Measurements from ENCODE around the gene CES2. TPM values are rescaled to one million over a fixed set of nuclear protein-coding genes. Genes with fewer than 3 reads are reported as not detected.

Gene CES2
- total RNA-seq, 1 experiment from 2014 or later, result 24.0 TPM

DNA sequence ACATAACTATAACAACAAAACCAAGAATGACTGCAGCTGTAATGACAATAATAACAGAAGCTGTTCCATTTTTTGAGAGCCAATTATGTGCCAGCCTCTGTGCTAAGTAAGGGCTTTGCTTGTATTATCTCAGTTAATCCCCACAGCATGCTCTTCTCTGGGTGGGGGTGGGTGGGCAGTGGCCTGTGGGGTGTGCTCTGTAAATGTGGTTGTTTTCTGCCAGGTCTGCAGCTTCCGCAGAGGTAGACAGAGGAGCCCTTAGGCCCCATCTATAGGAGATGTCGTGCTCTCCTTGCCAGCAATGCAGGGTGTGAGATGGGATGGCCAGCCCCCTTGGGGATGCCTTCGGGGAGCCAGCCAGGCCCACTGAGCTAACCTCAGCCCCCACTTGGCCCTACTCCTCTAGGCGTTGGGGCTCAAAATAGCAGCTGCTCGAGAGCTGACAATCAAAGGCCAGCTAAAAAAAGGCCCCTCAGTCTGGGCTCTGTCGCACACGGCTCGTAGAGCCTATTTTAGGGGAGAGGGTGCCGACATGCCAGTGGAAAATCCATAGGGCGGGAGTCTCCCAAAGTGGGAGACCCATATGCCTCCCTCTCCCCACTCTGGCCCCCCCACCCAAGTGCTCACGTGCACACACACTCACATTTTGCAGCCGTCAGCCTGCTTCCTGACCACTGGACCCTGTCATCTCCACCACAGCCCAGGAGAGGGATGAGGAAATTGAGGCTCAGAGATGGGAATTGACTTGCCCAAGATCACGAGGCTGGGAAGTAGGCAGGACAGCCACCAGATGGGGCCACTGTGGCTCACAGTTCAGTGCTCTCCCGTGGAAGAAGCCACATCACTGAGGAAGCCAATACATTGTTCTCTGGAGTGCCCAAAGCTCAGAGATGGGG, 32.4 kb upstream of the CES2 start:
- no peak for DNase-seq (ENCODE audit: low read depth)

DNA sequence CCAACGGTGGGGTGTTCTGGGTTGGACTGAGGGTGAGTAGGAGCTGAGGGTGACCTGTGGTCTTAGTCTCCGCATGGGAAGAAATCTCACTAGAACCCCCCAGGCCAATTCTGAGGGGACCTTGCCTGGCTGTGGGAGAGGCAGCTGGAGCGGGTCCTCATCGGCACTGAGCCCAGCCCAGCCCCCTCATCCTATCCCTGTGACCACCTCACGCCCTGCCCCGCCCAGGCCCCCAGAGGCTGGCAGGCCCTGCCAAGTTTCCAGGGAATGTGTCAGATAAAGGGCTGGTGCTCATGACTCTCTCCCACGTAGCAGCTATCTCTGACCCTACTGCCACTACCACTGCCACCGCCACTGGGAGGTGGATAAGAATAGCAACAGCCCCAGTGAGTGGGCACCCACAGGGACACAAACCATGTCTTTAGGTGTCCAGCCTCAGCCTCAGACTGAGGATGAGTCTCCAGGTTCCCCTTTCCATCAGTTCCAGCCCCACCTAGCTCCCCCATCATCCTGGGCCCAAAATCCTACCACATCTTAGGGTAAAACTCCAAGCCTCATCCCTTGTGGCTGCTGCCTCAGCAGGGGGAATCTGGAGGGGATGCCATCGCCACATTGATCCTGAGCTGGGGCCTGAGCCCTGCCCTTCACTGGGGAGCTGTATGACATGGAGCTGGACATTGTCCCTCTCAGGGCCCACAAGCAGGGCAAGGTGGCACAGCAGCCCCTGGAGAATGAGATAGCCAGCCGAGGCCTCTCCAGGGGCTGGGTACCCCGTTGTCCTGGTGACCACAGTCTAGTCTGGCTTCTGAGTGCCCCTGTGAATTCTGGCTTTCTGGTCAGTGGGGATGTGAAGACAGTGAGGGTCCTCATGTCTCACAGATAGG, 31.5 kb upstream of the CES2 start:
- DNase-seq (ENCODE audit: low read depth), result no peak

DNA sequence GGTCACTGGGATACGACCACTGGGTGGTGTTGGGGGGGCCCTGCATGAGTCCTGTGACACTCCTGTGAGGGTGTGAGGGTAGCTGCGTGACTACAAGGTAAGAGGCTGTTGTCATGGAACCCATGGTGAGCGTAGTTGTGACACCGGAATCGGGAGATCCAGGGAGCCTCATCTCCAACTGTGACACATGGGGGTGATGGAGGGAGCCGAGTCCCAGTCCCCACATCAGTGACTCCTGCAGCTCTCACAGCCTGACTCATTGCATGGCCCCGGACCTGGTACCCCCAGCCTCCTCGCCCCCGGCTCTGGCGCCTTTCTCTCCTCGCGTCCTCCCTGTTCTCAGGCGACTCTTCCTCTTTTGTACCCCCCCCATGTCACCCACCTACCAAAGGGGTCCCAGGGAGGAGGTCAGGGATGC, 30.9 kb upstream of the CES2 start:
- no peak for DNase-seq (ENCODE audit: low read depth)

DNA sequence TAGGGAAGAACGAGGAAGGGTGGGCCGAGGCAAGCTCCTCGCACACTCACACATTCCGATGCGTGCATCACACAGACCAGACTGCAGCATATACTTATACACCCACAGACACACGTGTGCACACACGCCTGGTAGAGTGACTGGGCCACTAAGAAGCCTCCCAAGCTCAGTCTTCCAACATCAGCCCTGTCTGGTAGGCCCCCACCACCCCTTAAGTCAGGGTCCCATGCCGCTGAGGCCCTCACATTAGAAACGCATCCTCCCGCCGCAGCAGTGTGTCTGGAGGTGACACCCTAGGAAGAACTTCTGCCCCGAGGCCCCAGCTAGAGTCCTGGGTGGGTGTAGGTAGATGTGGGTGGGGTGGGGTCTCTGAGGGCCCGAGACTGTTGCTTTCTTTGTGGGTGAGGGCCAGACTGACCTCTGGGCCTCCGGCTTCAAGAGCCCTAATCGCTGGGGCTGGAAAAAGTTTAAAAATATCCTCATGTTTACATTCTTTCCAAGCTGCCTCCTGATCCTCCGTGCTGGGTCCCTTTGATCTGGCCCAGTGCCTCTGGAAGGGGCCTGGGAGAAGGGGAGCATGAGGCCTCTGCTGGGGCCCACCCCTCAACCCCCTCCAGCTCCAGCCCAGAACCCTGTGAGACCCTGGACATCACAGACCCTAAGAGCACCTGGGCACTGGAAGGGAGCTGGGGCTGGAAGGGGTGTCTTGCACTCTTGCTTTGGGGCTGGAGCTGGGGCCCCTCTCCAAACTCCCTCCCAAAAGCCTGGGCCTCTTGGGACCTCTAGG, 30.3 kb upstream of the CES2 start:
- no peak for DNase-seq (ENCODE audit: low read depth)

DNA sequence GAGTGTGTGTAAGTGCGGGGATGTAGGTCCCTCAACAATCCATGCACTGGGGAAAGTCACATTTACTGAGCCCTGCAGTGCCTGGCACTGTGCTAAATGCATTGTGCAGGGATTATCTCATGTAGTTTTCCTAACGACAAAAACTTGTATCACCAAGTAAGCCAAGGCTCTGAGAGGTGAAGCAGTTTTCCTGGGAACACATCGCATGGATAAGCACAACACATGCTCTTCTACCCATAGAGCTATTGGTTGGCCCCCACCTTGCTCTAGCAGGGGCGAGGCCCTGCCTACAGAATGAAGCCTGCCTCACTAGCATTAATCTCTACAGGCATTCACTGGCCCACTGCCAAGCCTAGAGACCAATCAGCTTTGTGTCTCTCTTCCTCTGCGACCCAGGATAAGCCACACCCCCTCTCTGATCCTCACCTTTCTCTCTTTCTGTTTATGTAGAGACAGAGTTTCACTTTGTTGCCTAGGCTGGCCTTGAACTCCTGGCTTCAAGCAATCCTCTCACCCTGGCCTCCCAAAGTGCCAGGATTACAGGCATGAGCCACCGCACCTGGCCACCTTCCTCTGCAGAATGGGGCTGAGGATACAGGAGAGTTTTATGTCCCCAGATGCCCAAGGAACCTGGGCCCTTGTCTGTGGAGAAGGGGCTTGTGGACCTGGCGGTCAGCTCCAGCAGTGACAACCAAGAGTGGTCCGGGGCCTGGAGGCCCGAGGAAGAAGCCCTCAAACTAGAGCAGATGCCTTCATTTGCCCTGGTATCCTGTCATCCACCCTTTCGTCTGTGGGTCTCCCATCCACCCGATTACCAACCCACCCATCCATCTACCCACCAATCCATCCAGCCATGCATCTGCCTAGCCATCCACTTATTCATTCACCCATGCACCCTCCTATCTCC, 29.4 kb upstream of the CES2 start:
- DNase-seq (ENCODE audit: low read depth), result no peak

DNA sequence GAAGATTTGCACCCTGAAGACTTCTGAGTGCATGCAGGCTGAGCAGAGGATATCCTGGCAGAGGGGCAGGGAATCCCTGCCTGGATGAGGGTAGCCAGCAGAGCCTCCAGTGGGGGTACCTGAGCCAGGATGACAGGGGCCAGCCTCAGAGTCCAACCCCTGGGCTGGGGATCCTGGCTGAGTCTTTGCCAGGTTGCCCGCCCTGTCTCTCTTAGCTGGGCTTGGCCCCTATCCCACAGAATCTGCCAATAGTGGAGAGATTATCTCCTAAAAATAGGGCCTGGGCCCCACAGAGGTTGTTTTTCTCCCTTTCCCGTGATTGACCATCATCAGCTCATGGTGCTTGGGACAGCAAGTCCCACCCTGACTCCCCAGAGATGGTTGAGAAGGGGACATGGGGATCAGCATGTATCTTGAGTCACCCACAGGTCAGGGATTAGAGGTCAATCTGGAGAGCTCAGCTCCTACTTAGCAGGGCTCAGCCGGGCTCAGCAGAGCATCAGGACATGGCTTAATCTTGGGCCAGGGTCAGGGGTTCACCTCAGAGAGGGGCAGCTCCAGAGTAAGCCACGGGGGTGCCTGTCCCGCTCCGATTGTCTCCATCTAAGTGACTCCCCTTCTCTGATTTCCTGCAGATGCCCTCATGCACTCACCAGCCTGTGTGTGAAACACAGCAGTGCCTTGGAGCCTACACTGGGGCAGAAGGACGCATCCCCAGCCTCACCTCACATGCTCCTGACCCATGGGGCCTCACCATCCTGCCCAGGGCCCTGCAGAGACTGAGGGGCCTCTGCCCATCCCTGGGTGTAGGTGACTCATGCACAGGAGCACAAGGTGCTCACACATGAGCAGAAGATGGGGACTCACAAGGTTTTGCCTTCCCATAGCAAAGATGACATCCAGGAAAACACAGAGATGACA, 28.1 kb upstream of the CES2 start:
- DNase-seq (ENCODE audit: low read depth), result no peak

DNA sequence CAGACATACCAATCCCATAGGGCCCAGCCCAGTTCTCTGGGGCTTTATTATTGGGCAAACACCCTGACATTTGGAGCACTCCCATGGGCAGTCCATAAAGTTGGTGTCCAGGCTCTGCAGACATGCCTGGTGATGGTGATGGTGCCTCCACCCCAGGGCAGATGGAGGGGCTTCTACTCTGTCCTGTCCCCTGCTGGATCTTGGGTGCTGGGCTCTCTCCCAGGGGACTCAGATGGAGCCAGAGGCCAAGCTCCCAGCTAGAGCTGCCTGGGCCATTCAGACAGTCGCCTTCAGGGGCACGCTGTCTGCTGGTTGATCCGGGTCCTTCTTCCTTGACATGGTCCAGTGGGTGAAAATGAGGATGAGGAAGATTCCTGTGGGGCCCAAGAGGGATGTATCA, 27.2 kb upstream of the CES2 start:
- DNase-seq (ENCODE audit: low read depth), result no peak

DNA sequence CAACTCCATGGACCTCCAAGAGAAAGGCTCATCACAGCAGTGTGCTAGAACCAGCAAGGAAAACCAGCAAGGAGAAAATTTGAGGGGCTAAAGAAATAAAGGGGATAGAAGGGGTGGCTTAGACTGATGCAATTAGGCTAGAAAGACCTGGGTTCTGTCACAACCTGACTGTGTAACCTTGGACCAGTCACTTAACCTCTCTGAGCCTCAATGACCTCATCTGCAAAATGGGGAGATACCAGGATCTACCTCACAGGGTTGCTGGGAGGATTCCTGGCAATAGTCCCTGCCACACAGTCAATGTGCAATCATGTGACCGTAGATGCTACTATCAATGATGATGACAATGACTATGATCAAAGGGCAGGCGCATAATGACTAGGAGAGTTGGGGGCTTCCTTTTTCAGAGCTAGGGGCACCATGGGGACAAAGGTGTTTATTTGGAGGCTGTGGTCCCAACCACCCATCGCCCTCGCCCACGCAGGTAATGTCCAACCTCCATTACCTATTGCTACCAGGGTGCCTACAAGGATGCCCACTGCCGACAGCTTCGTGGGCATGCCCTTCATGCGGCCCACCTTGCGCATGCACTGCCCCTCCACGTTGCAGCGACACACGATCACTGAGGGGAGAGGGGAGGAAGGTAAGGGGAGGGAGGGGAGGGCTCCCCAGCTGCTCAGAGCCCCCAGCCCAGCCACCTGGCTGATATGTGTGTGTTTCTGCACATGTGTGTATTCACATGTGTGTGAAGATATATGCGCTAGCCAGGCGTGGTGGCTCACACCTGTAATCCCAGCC, 26.4 kb upstream of the CES2 start:
- no peak for DNase-seq (ENCODE audit: low read depth)

DNA sequence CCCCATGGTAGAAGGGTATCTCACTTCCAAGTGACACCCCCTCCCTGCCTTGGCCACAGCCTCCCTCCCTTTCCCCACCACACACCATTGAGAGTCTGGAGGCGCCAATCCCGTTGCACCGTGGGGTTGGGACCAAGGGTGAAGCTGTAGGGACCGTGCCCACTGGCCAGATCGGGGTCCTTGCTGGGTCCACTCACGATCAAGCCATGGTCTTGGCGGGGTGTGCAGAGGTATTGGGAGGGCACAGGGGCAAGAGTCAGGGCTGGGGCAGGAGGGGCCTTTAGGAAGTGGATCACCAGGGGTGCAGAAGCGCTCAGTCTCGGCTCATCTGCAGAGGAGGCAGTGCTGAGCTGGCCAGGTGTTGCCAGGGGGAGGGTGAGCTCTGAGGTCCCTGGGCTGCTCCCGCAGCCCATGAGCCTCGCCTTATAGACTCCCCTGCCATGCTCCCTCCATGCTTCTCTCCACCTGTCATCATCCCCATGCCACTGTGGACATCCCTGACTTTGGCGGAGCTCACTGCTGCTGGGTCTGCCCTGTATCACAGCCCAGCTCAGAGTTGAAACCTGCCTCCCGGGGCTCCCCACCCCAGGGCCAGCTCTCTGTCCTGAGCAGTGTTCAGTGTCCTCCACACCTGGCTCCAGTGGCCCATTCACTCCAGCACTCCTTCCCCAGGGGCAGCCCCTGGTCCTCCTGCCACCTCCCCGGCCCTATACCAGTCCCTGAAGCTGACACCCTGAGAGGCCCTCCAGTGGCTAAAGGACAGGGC, 25.0 kb upstream of the CES2 start:
- no peak for DNase-seq (ENCODE audit: low read depth)

DNA sequence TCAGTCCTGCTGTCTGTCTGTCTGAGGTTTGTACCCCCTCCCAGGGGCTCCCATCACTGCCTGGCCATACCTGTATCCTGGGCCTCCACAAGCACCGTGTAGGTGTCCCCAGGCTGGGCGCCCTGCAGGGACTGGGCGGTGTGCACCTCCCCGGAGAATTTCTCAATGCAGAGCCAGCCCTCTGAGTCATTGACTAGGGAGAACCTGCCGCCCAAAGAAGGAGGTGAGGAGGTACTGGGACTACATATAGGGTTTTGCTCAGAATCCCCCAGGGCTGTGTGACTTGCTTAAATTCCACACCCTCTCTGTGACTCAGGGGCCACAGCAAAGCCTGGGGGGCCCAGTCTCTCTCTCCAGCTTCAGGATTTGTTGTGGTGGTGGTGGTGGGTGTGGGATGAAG, 24.2 kb upstream of the CES2 start:
- DNase-seq (ENCODE audit: low read depth), result no peak

DNA sequence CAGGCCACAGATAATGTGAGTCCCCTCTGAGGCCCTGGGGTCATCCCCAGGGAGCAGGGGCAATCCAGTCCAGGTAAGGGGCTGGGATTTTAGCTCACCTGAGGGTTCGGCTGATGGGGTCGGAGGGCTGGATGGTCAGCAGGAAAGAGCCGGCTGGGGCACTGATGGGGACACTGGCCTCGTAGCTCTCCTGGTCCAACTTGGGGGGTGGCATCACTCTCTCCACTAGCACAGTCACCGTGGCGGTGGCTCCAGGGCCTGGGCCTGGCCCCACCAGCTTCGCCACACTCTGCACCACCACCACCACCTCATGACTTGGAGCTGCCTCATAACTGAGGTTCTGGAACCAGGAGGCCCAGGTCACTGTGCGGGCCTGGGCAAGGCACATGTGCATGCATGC, 23.5 kb upstream of the CES2 start:
- DNase-seq (ENCODE audit: low read depth), result no peak

DNA sequence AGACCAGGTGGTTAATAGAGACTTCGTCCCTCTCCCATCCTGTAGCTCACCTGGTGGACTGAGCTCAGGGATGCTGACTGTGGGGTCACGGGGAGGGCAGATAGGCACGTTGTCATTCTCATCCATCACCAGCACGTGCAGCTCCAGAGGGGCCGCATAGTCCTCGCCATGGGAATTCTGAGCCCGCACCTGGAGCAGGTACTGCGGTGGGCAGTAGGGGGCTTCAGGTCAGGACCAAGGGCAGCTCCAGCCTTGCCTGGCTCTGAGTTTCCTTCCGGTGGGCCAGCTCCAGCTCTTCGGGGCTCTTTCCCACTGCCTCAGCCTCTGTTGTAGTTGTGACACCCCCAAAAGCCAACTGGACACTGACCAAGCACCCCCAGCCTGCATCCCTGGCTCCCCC, 22.2 kb upstream of the CES2 start:
- DNase-seq (ENCODE audit: low read depth), result no peak

DNA sequence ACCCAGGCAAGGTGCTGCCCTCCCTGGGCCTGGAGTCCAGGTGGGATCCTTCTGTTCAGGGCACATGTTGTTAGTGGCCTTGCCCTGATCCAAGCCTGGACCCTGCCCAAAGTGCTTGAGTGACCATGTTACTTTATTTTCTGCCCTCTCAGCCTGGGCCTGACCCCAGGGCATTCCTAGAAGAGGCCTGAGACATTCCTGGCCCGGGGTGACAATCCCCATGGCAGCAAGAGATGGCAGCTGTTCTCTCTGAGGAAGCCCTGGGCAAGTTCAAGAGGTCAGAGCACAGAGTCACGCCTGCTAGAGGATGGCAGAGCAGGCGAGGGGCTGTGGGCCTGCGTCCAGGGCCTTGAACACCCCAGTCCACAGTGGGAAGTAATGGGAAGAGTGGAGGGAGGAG, 21.6 kb upstream of the CES2 start:
- no peak for DNase-seq (ENCODE audit: low read depth)

DNA sequence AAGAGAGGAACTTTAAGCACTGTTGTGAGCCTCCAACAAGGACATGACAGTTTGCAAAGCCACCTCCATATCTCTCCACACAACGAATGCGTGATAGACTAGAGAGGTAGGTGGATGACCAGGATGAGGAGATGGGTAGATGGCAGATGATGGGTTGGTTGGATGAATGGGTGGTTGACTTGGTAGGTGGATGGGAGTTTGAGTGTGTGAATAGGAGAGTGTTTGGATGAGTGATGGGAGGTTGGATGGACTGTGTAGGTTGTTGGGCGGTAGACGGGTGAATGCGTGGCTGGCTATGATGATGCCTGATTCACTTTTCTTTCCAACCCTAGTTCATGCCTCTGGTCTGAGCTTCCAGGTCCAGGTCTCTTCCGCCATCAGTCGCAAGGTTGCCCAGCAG, 20.8 kb upstream of the CES2 start:
- DNase-seq (ENCODE audit: low read depth), result no peak

DNA sequence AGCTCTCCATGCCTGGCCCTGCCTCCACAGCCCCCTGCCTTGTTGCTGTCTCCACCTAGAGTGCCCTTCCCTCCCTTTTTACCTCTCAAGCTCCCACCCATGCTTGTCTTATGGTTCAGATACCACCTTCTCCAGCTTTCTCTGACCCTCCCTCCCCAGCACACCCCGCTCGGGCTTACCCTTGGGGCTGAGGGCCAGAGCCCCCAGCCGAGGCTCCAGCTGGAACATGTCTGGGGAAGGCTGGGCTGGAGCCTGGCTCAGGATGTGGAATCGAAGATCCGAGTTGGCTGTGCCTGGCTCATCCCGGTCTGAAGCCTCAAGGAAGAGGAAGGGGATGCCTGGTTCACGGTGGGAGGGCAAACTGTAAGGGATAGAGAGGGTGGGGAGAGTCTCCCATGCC, 20.3 kb upstream of the CES2 start:
- no peak for DNase-seq (ENCODE audit: low read depth)

DNA sequence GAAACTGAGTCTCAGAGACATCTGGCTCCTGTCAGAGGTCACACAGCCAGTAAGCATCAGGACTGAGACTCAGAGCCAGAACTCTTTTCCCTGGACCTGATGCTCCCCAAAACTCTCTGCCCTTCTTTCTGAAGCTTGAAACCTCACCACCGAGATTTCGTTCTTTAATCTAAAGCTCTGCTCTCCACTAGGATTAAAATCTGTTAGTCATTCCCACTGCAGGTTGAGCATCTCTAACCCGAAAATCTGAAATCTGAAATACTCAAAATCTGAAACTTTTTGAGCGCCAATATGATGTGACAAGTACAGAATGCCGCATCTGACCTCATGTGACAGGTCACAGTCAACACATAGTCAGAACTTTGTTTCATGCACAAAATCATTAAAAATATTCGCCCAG, 18.8 kb upstream of the CES2 start:
- DNase-seq (ENCODE audit: low read depth), result no peak

DNA sequence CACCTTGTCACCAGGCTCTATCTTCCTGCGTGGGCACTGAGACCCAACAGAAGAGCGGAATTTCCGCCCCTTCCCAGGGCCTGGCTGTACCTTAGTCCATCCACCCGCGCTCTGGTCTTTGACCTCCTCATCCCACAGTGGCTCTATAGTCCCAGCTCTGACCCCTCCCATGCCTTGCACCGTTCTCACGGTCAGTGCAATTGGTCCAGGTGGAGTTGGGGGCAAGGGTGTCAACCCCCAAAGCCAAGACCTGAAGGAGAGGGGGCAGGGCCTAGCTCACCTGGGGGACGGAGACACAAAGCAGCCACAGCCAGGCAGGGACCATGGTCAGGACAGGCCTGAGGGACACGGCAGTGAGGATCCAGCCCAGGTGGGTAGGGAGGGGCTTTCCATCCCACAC, 17.6 kb upstream of the CES2 start:
- no peak for DNase-seq (ENCODE audit: low read depth)

DNA sequence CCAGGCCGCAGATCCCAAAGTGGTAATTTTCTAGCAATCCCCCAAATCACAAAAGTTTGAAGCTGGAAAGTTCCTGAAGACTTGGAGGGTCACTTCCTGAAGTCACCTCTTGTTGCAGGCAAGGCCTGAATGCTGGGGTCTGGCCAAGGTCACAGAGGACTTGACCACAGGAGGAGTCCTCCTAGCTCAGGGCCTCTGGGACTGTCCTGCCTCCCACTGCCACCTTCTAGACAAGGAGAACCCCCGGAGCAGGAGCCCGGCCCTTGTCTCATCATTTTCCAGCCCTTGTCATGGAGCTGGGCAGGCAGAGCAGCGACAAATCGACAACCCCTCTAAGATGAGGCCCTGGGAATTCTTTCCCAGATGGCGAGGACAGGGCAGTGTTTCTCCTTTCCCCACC, 17.0 kb upstream of the CES2 start:
- no peak for DNase-seq (ENCODE audit: low read depth)
